Amniotic epithelial cell (primary cell): Measurements from ENCODE around the gene RAB41.
A peak's percentile ranks its signal among the peaks of the same experiment; 100 is the strongest.
"Not testable (repeated sequence)": the region's sequence is repeated elsewhere in the genome, so short reads cannot be mapped to it uniquely, and the experiment has no call there.

Experiments
- DNase-seq: peaks from one replicate; pipeline ENCODE4 v3.0.0-alpha.2; 2010; ENCODE audit warnings: low read depth

The RAB41 gene

GRCh38 chrX:70289793-70290770 is 8.1 kb downstream of the RAB41 start, which contains the start of the genes KIF4A and PDZD11:
Gene KIF4A, plus strand, starts transcription at chrX:70290104. Its CDS starts 355 bp downstream, at chrX:70290459.
Gene PDZD11, minus strand, starts transcription at chrX:70289927. Its CDS starts 586 bp downstream, at chrX:70289341.
- peak; percentile 77 for DNase-seq

- DNase-seq: peak; percentile 81
These were observed 10.8 kb downstream of the RAB41 start for GRCh38 chrX:70292788-70293187.

GRCh38 chrX:70293621-70294020 is 11.6 kb downstream of the RAB41 start:
- DNase-seq: peak; percentile 26

GRCh38 chrX:70301716-70302115 is 19.7 kb downstream of the RAB41 start:
- peak; percentile 86 for DNase-seq

GRCh38 chrX:70313503-70313902 is 31.5 kb downstream of the RAB41 start:
- DNase-seq: peak; percentile 81

GRCh38 chrX:70322784-70323183 is 40.8 kb downstream of the RAB41 start:
- no peak for DNase-seq

GRCh38 chrX:70323628-70324027 is 41.7 kb downstream of the RAB41 start:
- DNase-seq: not testable (repeated sequence)

GRCh38 chrX:70324326-70324725 is 42.4 kb downstream of the RAB41 start:
- DNase-seq: peak; percentile 23

GRCh38 chrX:70331161-70331560 is 49.2 kb downstream of the RAB41 start:
- peak; percentile 87 for DNase-seq

- DNase-seq: no peak
These were observed 50.6 kb downstream of the RAB41 start for GRCh38 chrX:70332600-70332999.
